Heart left ventricle (tissue), 16 donors: ENCODE measurements around the gene PCED1B. TPM values are rescaled to one million over a fixed set of nuclear protein-coding genes. Genes with fewer than 3 reads are reported as not detected.

Experiments used
- ATAC-seq, 4 donors: fragments of 200-7000 bp; cut with Tn5 transposase; one replicate each; pipeline ENCODE4 v1.9.1; 2020 to 2022; ENCODE audit warnings: moderate library complexity in 4 of 4, mild to moderate bottlenecking in 3 of 4, moderate number of reproducible peaks in 1 of 4
- DNase-seq, 5 donors: peaks; one replicate each; pipeline ENCODE4 v3.0.0-alpha.2; 2020
- H3K27ac ChIP-seq, 12 donors: fragments of 200-600 bp; sonication (generic) in 4 of 12; one replicate each; pipeline versions ENCODE4 v1.5.0 to v1.8.0; 2016 to 2022; ENCODE audit warnings: mild to moderate bottlenecking in 2 of 12
- H3K27me3 ChIP-seq, 9 donors: fragments of 200-600 bp; sonication (generic) in 2 of 9; one replicate each; pipeline versions ENCODE4 v1.5.1 to v1.8.0; 2016 to 2022; ENCODE audit warnings: mild to moderate bottlenecking in 3 of 9
- H3K36me3 ChIP-seq, 9 donors: fragments of 200-600 bp; sonication (generic) in 2 of 9; one replicate each; pipeline versions ENCODE4 v1.5.0 to v1.8.0; 2018 to 2022; ENCODE audit warnings: mild to moderate bottlenecking in 2 of 9
- H3K4me1 ChIP-seq, 12 donors: fragments of 200-600 bp; sonication (generic) in 4 of 12; one replicate each; pipeline versions ENCODE4 v1.5.0 to v1.8.0; 2016 to 2022; ENCODE audit warnings: mild to moderate bottlenecking in 3 of 12
- H3K4me3 ChIP-seq, 12 donors: fragments of 200-600 bp; sonication (generic) in 4 of 12; one replicate each; pipeline versions ENCODE4 v1.5.0 to v1.8.0; 2017 to 2022; ENCODE audit warnings: mild to moderate bottlenecking in 9 of 12, moderate library complexity in 4 of 12
- H3K9me3 ChIP-seq, 12 donors: fragments of 200-600 bp; sonication (generic) in 4 of 12; one replicate each; pipeline versions ENCODE4 v1.5.0 to v1.8.0; 2016 to 2022; ENCODE audit warnings: mild to moderate bottlenecking in 1 of 12
- CTCF ChIP-seq, 12 donors: fragments of 200-600 bp; sonication (generic) in 4 of 12; IDR thresholded peaks; one replicate each; pipeline versions ENCODE4 v1.5.0 to v1.8.0; 2018 to 2022; ENCODE audit warnings: antibody characterized with exemption in 12 of 12, mild to moderate bottlenecking in 5 of 12
- POLR2A ChIP-seq, 2 donors: fragments of 450-650 bp; IDR thresholded peaks; one replicate each; pipeline ENCODE4 v1.6.1; 2017; ENCODE audit warnings: antibody characterized with exemption in 2 of 2, mild to moderate bottlenecking in 2 of 2, moderate library complexity in 2 of 2
- WGBS, 4 donors: extraction: QIAGEN DNeasy Blood & Tissue Kit in 2 of 4; methylation state at CpG; one replicate each; pipeline versions ENCODE4 v1.1.5 to v1.1.7; 2013 to 2018; 5-methylcytosine and 5-hydroxymethylcytosine counted together
- intact Hi-C, 10 donors: fragments of 100-400 bp; cut with DNase I; formaldehyde crosslinking; loops; one replicate each; pipeline versions ENCODE4 v1.11.1 to v1.14.2; 2022
- polyA plus RNA-seq, 2 donors: library from polyadenylated mRNA; stranded (reverse); fragments of 200-250 nt; gene quantifications; one replicate each; pipeline ENCODE4 v1.2.3, GENCODE V29; 2013
- total RNA-seq, 9 donors: library from RNA; depleted of rRNA in 2 of 9; stranded (reverse); fragments of >200 nt in 2 of 9; fragmentation: NEBNext Ultra II Directional in 3 of 9; extraction: Animal tissue kit (Norgen Biotek cat#: 25700) in 3 of 9; gene quantifications; one replicate each; pipeline versions ENCODE4 v1.1.0 to v1.2.4, GENCODE V29; 2016 to 2023
- donor health status: ischemic (EF 13 %, LVEDD 7.1; RV severe dilation, severe dysfunction).
- donor health status: healthy with polysubstance abuse.
- donor health status: DM: no; HTN: yes; CAD: no.
- donor health status: DM: no; HTN: no; CAD: no.
- donor health status: ischemic (EF 25% LVEDD 6.9; RV normal size, moderate dysfunction).
- donor health status: ischemic (EF 25% LVEDD 5.7; RV mildly dilated, moderate dysfunction).
- donor health status: healthy.
- donor health status: DM: yes; HTN: yes; CAD: no.
- donor health status: ischemic (EF 35%, LVEDD 5.7; RV mildly dilated, moderate dysfunction).
- donor health status: nonischemic (EF 11% LVEDD 7.7; RV severe dilation, severe dysfunction).
- donor health status: DM: yes; HTN: yes; CAD: no.
- donor health status: PGD.
- donor health status: ischemic (EF 29% LVEDD 5.4; RV normal size, mild dysfunction).
- donor health status: nonischemic (EF 23%, LVEDD 6.1; RV moderate dilation, normal function).

The PCED1B gene
- total and polyA plus RNA-seq, 11 donors = 0.39 to 9.5 (median 0.72) TPM; not detected in 2

GRCh38 chr12:47110718-47111391 lies 31.4 kb downstream of the PCED1B start:
- WGBS, 4 donors = 86 to 98% (median 90%) methylated on average over 2 of the region's 2 CpGs

GRCh38 chr12:47111392-47111778 lies 32.0 kb downstream of the PCED1B start:
- no peak for ATAC-seq
- no peaks in the 10 kb centered on the region for H3K4me1 ChIP-seq

More at GRCh38 chr12:47110718-47111391, 31.4 kb downstream of the PCED1B start:
- Histone ChIP-seq H3K27ac (no peak overlapping the region), H3K4me3 (no peak overlapping the region), H3K27me3 (no peaks in the 10 kb centered on the region), H3K4me1 (no peaks in the 10 kb centered on the region), H3K9me3 (no peaks in the 10 kb centered on the region), H3K36me3 (no peaks in the 10 kb centered on the region)
- DNase-seq = no peak
- intact Hi-C loops = no loop called here
- no peak for ATAC-seq
- TF ChIP-seq POLR2A (IDR thresholded peaks at IDR 0.05) = no peak
- no peak for TF ChIP-seq CTCF (IDR thresholded peaks at IDR 0.05)

GRCh38 chr12:47111854-47112253 lies 32.4 kb downstream of the PCED1B start:
- H3K27me3 ChIP-seq = no peaks in the 10 kb centered on the region
- no peaks in the 10 kb centered on the region for H3K9me3 ChIP-seq
- H3K4me3 ChIP-seq = no peak overlapping the region
- DNase-seq (no peak), ATAC-seq (no peak)
- no peaks in the 10 kb centered on the region for H3K4me1 ChIP-seq
- no peak overlapping the region for H3K27ac ChIP-seq
- intact Hi-C loops = no loop called here
- no peaks in the 10 kb centered on the region for H3K36me3 ChIP-seq
- TF ChIP-seq POLR2A (IDR thresholded peaks at IDR 0.05) = no peak
- TF ChIP-seq CTCF (IDR thresholded peaks at IDR 0.05) = no peak
- WGBS, 4 donors = 93% methylated on average over 6 of the region's 6 CpGs

More at GRCh38 chr12:47111392-47111778, 32.0 kb downstream of the PCED1B start:
- H3K36me3 ChIP-seq = no peaks in the 10 kb centered on the region
- H3K27me3 ChIP-seq = no peaks in the 10 kb centered on the region
- H3K27ac ChIP-seq = no peak overlapping the region
- intact Hi-C loops = no loop called here
- no peaks in the 10 kb centered on the region for H3K9me3 ChIP-seq
- TF ChIP-seq POLR2A (IDR thresholded peaks at IDR 0.05) = no peak
- TF ChIP-seq CTCF (IDR thresholded peaks at IDR 0.05) = no peak
- no peak overlapping the region for H3K4me3 ChIP-seq
- 91 to 95% (median 91%) methylated on average over 2 of the region's 2 CpGs for WGBS, 4 donors
- no peak for DNase-seq

GRCh38 chr12:47112679-47113078 lies 33.3 kb downstream of the PCED1B start:
- Histone ChIP-seq H3K27ac (no peak overlapping the region), H3K4me3 (no peak overlapping the region), H3K36me3 (no peaks in the 10 kb centered on the region), H3K4me1 (no peaks in the 10 kb centered on the region), H3K9me3 (no peaks in the 10 kb centered on the region), H3K27me3 (no peaks in the 10 kb centered on the region)
- ATAC-seq (no peak), DNase-seq (no peak)
- no peak for TF ChIP-seq CTCF (IDR thresholded peaks at IDR 0.05)
- TF ChIP-seq POLR2A (IDR thresholded peaks at IDR 0.05) = no peak
- intact Hi-C loops = no loop called here
- 47 to 66% (median 60%) methylated on average over 2 of the region's 2 CpGs for WGBS, 4 donors
